Ishikawa (cell line): ENCODE results near the gene CSH1.

Source experiments
- CREB1 ChIP-seq: IDR thresholded peaks from 2 replicates; pipeline ENCODE4 v1.6.1; 2012; ENCODE audit warnings: low read depth
- EP300 ChIP-seq: IDR thresholded peaks from 2 replicates; pipeline ENCODE4 v1.6.1; 2012; ENCODE audit warnings: borderline replicate concordance
- FOXM1 ChIP-seq: IDR thresholded peaks from 2 replicates; pipeline ENCODE4 v1.6.1; 2012; ENCODE audit warnings: low read depth, borderline replicate concordance
- REST ChIP-seq: IDR thresholded peaks from 2 replicates; pipeline ENCODE4 v1.6.1; 2012; ENCODE audit warnings: low read depth, mild to moderate bottlenecking
- TEAD4 ChIP-seq: IDR thresholded peaks from 2 replicates; pipeline ENCODE4 v1.6.1; 2012
- USF1 ChIP-seq: IDR thresholded peaks from 2 replicates; pipeline ENCODE4 v1.6.1; 2012

- TF ChIP-seq REST (no peak), USF1 (no peak), TEAD4 (no peak), CREB1 (no peak), FOXM1 (no peak), EP300 (no peak)
Observed at GRCh38 chr17:63911657-63912100, 15.3 kb upstream of the CSH1 start.
